ENCODE data around the gene RTP2. TPM values are rescaled to one million over a fixed set of nuclear protein-coding genes. Genes with fewer than 3 reads are reported as not detected.
A peak's percentile ranks its signal among the peaks of the same experiment; 100 is the strongest.
"Not testable (repeated sequence)": the region's sequence is repeated elsewhere in the genome, so short reads cannot be mapped to it uniquely, and the experiment has no call there.

The RTP2 gene
- total RNA-seq, 4 donors from 2014 or later = not detected

DNA sequence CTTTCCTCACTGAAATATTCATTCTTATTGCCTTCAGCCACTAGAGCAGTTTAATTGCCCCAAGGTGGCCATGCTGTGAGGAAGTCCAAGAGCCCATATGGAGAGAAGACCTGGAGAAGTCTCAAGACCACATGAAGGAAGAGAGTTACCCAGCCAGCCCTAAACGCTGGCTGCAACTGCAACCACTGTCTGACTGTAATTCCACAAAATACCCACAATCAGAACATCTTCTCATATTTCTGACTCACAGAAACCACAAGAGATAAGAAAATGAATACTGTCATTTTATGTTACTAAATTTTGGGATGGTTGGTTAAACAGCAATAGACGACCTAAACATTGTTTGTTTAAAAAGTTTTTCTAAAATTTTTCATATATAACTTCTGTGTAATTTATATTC lies 17.5 kb downstream of the RTP2 start:
- TF ChIP-seq, protein P1, sequence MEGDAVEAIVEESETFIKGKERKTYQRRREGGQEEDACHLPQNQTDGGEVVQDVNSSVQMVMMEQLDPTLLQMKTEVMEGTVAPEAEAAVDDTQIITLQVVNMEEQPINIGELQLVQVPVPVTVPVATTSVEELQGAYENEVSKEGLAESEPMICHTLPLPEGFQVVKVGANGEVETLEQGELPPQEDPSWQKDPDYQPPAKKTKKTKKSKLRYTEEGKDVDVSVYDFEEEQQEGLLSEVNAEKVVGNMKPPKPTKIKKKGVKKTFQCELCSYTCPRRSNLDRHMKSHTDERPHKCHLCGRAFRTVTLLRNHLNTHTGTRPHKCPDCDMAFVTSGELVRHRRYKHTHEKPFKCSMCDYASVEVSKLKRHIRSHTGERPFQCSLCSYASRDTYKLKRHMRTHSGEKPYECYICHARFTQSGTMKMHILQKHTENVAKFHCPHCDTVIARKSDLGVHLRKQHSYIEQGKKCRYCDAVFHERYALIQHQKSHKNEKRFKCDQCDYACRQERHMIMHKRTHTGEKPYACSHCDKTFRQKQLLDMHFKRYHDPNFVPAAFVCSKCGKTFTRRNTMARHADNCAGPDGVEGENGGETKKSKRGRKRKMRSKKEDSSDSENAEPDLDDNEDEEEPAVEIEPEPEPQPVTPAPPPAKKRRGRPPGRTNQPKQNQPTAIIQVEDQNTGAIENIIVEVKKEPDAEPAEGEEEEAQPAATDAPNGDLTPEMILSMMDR (IDR thresholded peaks at IDR 0.05) = no peak
- TF ChIP-seq EP300 (IDR thresholded peaks at IDR 0.05) = no peak
- no peak for TF ChIP-seq POLR2A (IDR thresholded peaks at IDR 0.05)
- no peak for TF ChIP-seq POLR2AphosphoS5 (IDR thresholded peaks at IDR 0.05)
- Histone ChIP-seq H3K36me3 (no peaks in the 10 kb centered on the region), H3K27ac (no peak overlapping the region), H3K27me3 (no peaks in the 10 kb centered on the region), H3K4me3 (no peak overlapping the region), H3K9me3 (peaks cover 0 to 19% (median 0%) of the 10 kb centered on the region in 3 donors), H3K4me1 (no peaks in the 10 kb centered on the region)
- 55 to 82% methylated on average over 2 of the region's 2 CpGs for WGBS, 2 donors (ENCODE audit: low coverage in 1 of 2)
- no peak for ATAC-seq

DNA sequence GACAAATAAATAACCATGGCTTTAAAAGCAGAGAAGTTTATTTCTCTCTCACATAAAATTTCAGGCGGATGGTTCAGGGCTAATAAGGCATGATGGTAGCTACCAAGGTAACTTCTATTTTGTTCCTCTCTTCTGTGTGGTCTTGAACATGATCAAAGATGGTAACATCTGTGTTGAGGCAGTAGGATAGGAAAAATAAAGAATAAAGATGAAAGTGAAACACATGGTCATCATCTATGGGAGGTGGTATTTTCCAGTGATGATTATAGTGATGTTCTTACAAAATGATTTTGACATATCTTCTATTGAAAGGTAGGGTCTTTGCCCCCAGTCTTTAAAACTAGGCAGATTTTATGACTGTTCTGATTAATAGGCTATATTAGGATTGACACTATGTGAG lies 17.9 kb downstream of the RTP2 start:
- H3K4me3 ChIP-seq = no peak overlapping the region
- H3K4me1 ChIP-seq = peaks cover 0 to 2% (median under 1%) of the 10 kb centered on the region in 3 donors
- no peak overlapping the region for H3K27ac ChIP-seq
- no peak for ATAC-seq
- H3K27me3 ChIP-seq = no peaks in the 10 kb centered on the region
- TF ChIP-seq POLR2A (IDR thresholded peaks at IDR 0.05) (no peak), POLR2AphosphoS5 (IDR thresholded peaks at IDR 0.05) (no peak), EP300 (IDR thresholded peaks at IDR 0.05) (no peak)
- TF ChIP-seq, protein P1 (IDR thresholded peaks at IDR 0.05) = no peak
- peaks cover 0 to 19% (median 0%) of the 10 kb centered on the region in 3 donors for H3K9me3 ChIP-seq
- 71 to 100% methylated on average over 1 of the region's 1 CpG for WGBS, 2 donors (ENCODE audit: low coverage in 1 of 2)
- no peaks in the 10 kb centered on the region for H3K36me3 ChIP-seq

DNA sequence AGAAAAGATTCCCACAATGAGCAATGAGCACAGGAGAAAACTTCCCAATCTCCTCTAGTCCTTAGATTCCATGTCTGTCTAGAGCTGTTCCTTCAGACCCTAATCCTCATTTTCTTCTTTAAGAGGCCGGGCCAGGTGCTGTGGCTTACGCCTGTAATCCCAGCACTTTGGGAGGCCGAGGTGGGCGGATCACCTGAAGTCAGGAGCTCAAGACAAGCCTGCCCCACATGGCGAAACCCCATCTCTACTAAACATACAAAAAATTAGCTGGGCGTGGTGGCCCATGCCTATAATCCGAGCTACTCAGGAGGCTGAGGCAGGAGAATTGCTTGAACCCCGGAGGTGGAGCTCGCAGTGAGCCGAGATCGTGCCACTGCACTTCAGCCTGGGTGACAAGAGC lies 20.6 kb downstream of the RTP2 start:
- not testable (repeated sequence) for H3K27ac ChIP-seq, ATAC-seq, H3K4me1 ChIP-seq, H3K36me3 ChIP-seq, H3K27me3 ChIP-seq, H3K4me3 ChIP-seq
- 87 to 92% methylated on average over 4 to 5 of the region's 11 CpGs for WGBS, 2 donors (ENCODE audit: low coverage in 1 of 2)
- H3K9me3 ChIP-seq = peaks cover 0 to 19% (median 0%) of the 10 kb centered on the region in 3 donors

DNA sequence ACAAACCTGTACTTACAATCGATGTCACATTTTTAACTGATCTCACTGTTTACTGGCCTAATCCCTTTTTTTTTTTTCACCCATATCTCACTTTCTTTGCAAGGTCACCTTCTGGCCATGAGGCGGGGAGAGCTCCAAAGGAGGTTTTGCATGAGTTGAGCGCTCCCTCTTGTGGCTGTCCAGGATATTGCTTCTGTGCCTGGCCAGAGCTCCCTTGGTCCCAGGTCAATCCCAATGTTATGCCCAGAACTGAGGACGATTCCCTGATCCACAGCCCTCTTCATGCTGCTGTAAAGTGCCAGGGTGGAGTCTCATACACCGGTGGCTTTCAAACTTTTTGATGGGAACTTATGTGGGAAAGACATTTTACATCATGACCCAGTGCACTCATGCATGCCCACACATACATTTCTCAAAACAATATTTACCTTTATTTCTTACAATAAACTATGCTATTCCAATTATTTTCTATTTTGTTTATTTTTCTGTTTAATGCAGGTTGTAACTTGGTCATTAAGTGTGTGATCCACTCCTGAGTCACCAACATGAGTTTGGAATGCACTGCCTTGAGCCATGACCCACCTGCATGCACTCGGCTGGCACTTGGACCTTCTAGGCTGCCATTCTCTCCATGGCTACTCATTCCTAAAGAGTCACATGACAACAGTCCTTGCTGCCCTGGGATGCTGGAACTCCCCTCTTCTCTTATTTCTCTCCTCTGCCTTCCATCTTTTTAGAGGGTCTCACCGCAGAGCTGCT lies 22.5 kb downstream of the RTP2 start:
- peak; percentile 66 for ATAC-seq
- Histone ChIP-seq H3K9me3 (peaks cover 0 to 3% (median 0%) of the 10 kb centered on the region in 3 donors), H3K4me1 (peaks cover 3 to 10% (median 3%) of the 10 kb centered on the region in 3 donors), H3K27me3 (no peaks in the 10 kb centered on the region), H3K4me3 (no peak overlapping the region), H3K27ac (no peak overlapping the region), H3K36me3 (no peaks in the 10 kb centered on the region)
- WGBS, 2 donors (ENCODE audit: low coverage in 1 of 2) = 20 to 28% methylated on average over 6 to 7 of the region's 7 CpGs
- TF ChIP-seq EP300 (IDR thresholded peaks at IDR 0.05) = no peak
- TF ChIP-seq, protein P1 (IDR thresholded peaks at IDR 0.05) = peak; percentile 89 to 93 (median 92)

DNA sequence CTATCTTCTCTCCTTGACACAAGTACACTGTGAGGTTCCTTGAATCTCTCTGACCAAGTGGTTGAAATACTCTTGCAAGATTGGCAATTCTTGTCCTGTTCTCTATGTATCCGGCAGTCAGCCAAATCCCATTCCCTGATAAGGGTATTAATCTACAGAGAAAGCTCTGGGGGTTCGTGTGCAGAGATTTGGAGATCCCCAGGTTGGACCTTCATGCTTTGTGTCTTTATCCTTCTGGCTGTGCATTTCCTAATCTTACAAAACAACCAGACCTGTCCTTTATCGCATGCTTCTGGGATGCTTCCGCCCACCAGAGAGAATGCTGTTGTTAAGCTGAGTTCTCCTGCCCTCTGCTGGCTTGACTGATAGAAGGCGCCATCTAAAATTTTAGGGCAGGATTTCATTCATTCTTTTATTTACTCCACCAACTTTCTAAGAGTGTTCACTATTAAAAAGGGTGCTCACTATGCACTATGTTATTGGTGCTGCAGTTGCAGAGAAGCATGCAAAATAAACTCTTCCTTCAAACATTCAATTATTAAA lies 23.6 kb downstream of the RTP2 start:
- Histone ChIP-seq H3K4me1 (peaks cover 3 to 10% (median 3%) of the 10 kb centered on the region in 3 donors), H3K4me3 (no peak overlapping the region), H3K27me3 (peaks cover 8% of the 10 kb centered on the region), H3K27ac (no peak overlapping the region), H3K9me3 (no peaks in the 10 kb centered on the region), H3K36me3 (no peaks in the 10 kb centered on the region)
- WGBS, 2 donors (ENCODE audit: low coverage in 1 of 2) = 28 to 53% methylated on average over 4 to 5 of the region's 5 CpGs
- no peak for ATAC-seq
- no peak for TF ChIP-seq POLR2AphosphoS5 (IDR thresholded peaks at IDR 0.05)
- TF ChIP-seq, protein P1 (IDR thresholded peaks at IDR 0.05) = peak in 3 of 4 experiments; percentile 41 to 57 (median 43)

Measured in gastroesophageal sphincter (tissue), 4 donors.